Measurements from ENCODE around the gene XRCC2.

- TF ChIP-seq POLR2A (IDR thresholded peaks at IDR 0.05) (no peak), EP300 (IDR thresholded peaks at IDR 0.05) (no peak)
- TF ChIP-seq, protein P1, sequence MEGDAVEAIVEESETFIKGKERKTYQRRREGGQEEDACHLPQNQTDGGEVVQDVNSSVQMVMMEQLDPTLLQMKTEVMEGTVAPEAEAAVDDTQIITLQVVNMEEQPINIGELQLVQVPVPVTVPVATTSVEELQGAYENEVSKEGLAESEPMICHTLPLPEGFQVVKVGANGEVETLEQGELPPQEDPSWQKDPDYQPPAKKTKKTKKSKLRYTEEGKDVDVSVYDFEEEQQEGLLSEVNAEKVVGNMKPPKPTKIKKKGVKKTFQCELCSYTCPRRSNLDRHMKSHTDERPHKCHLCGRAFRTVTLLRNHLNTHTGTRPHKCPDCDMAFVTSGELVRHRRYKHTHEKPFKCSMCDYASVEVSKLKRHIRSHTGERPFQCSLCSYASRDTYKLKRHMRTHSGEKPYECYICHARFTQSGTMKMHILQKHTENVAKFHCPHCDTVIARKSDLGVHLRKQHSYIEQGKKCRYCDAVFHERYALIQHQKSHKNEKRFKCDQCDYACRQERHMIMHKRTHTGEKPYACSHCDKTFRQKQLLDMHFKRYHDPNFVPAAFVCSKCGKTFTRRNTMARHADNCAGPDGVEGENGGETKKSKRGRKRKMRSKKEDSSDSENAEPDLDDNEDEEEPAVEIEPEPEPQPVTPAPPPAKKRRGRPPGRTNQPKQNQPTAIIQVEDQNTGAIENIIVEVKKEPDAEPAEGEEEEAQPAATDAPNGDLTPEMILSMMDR (IDR thresholded peaks at IDR 0.05), result no peak
These were observed 42.4 kb downstream of the XRCC2 start for GRCh38 chr7:152633504-152633903.
